Chondrocyte (in vitro differentiated cells): ENCODE data around the gene TRPM6. TPM values are rescaled to one million over a fixed set of nuclear protein-coding genes. Genes with fewer than 3 reads are reported as not detected.

Source experiments
- DNase-seq: peaks from one replicate; pipeline ENCODE4 v3.0.0; 2021; ENCODE audit warnings: mixed read lengths, low spot score
- H3K27ac Mint-ChIP-seq: one replicate; pipeline ENCODE4 v1.8.0; 2021; ENCODE audit warnings: mild to moderate bottlenecking, moderate library complexity, mixed read lengths; ENCODE audit not compliant: unreplicated experiment
- H3K27me3 Mint-ChIP-seq: 2 replicates; pipeline ENCODE4 v1.8.0; 2021; ENCODE audit warnings: low read depth, mixed read lengths
- H3K36me3 Mint-ChIP-seq: 2 replicates; pipeline ENCODE4 v1.8.0; 2021; ENCODE audit warnings: low read depth, mixed read lengths
- H3K4me1 Mint-ChIP-seq: 2 replicates; pipeline ENCODE4 v1.8.0; 2021; ENCODE audit warnings: low read depth, mild to moderate bottlenecking, mixed read lengths
- H3K4me3 Mint-ChIP-seq: one replicate; pipeline ENCODE4 v1.8.0; 2021; ENCODE audit warnings: mild to moderate bottlenecking, moderate library complexity, mixed read lengths; ENCODE audit not compliant: unreplicated experiment
- H3K9me3 Mint-ChIP-seq: 2 replicates; pipeline ENCODE4 v1.8.0; 2021; ENCODE audit warnings: low read depth, mixed read lengths
- CTCF ChIP-seq: fragments of 200-600 bp; sonication (generic); IDR thresholded peaks from 2 replicates; pipeline ENCODE4 v1.5.0; 2021; ENCODE audit warnings: antibody characterized with exemption, mild to moderate bottlenecking, moderate library complexity
- total RNA-seq: library from RNA; stranded (reverse); gene quantifications from 3 replicates; pipeline ENCODE4 v1.2.1, GENCODE V29; 2021

TRPM6 gene
- total RNA-seq, 1 donor from 2014 or later = 0.02 TPM

- Mint-ChIP-seq H3K4me1 (no peaks in the 10 kb centered on the region), H3K4me3 (no peak overlapping the region), H3K9me3 (no peaks in the 10 kb centered on the region), H3K27me3 (peaks cover 21% of the 10 kb centered on the region), H3K27ac (no peak overlapping the region), H3K36me3 (no peaks in the 10 kb centered on the region)
- no peak for DNase-seq
- TF ChIP-seq CTCF = no peak
Observed at GRCh38 chr9:74804018-74804385, 83.7 kb downstream of the TRPM6 start.

- Mint-ChIP-seq H3K27ac (no peak overlapping the region), H3K27me3 (peaks cover 21% of the 10 kb centered on the region), H3K4me1 (no peaks in the 10 kb centered on the region), H3K36me3 (no peaks in the 10 kb centered on the region), H3K9me3 (no peaks in the 10 kb centered on the region), H3K4me3 (no peak overlapping the region)
- TF ChIP-seq CTCF = no peak
- no peak for DNase-seq
Observed at GRCh38 chr9:74803376-74804017, 84.2 kb downstream of the TRPM6 start.

- H3K9me3 Mint-ChIP-seq = no peaks in the 10 kb centered on the region
- TF ChIP-seq CTCF = no peak
- no peaks in the 10 kb centered on the region for H3K4me1 Mint-ChIP-seq
- no peak overlapping the region for H3K27ac Mint-ChIP-seq
- DNase-seq = no peak
- no peak overlapping the region for H3K4me3 Mint-ChIP-seq
- no peaks in the 10 kb centered on the region for H3K36me3 Mint-ChIP-seq
- H3K27me3 Mint-ChIP-seq = peaks cover 14% of the 10 kb centered on the region
Observed at GRCh38 chr9:74800226-74800625, 87.5 kb downstream of the TRPM6 start.

GRCh38 chr9:74795803-74796202 lies 91.9 kb downstream of the TRPM6 start:
- no peak overlapping the region for H3K4me3 Mint-ChIP-seq
- no peaks in the 10 kb centered on the region for H3K36me3 Mint-ChIP-seq

DNA sequence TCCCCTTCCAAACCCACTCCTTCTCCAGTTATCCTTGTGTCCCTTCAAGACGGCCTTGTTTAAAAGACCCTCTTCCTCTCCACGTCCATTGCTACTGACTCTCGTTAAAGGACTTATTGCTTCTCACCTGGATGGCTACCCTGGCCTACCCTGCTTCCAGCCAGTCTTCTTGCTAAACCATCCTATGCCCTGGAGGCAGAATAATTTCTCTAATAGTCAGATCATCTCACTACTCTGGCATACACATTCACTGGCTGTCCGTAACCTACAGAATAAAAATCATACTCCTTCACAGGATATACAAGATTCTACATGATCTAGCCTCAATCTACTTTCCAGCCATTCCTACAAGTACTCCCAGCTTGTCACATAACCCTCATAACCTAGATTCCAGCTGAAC lies 92.6 kb downstream of the TRPM6 start:
- H3K4me3 Mint-ChIP-seq = no peak overlapping the region
- peaks cover 12% of the 10 kb centered on the region for H3K27me3 Mint-ChIP-seq
- H3K9me3 Mint-ChIP-seq = no peaks in the 10 kb centered on the region
- no peak overlapping the region for H3K27ac Mint-ChIP-seq
- no peaks in the 10 kb centered on the region for H3K4me1 Mint-ChIP-seq
- no peaks in the 10 kb centered on the region for H3K36me3 Mint-ChIP-seq
- no peak for DNase-seq
- no peak for TF ChIP-seq CTCF

More at GRCh38 chr9:74795803-74796202, 91.9 kb downstream of the TRPM6 start:
- peaks cover 15% of the 10 kb centered on the region for H3K27me3 Mint-ChIP-seq
- no peak for DNase-seq
- no peak overlapping the region for H3K27ac Mint-ChIP-seq
- TF ChIP-seq CTCF = no peak
- no peaks in the 10 kb centered on the region for H3K9me3 Mint-ChIP-seq
- no peaks in the 10 kb centered on the region for H3K4me1 Mint-ChIP-seq
